ENCODE measurements around the gene C1orf159.
"Not testable (repeated sequence)": the region's sequence is repeated elsewhere in the genome, so short reads cannot be mapped to it uniquely, and the experiment has no call there.

The C1orf159 gene

GRCh38 chr1:1118876-1119220 lies 3.0 kb upstream of the C1orf159 start:
- no peak for DNase-seq (ENCODE audit: low read depth in 1 of 2, low spot score in 1 of 2)

GRCh38 chr1:1118011-1118875 lies 2.4 kb upstream of the C1orf159 start:
- no peak for DNase-seq (ENCODE audit: low read depth in 1 of 2, low spot score in 1 of 2)

- DNase-seq (ENCODE audit: low read depth in 1 of 2, low spot score in 1 of 2), result no peak
These were observed 1.6 kb upstream of the C1orf159 start for GRCh38 chr1:1117469-1117831.

- DNase-seq (ENCODE audit: low read depth in 1 of 2, low spot score in 1 of 2), result no peak
These were observed 996 bp upstream of the C1orf159 start for GRCh38 chr1:1116701-1117468.

- no peak for DNase-seq (ENCODE audit: low read depth in 1 of 2, low spot score in 1 of 2)
These were observed 628 bp downstream of the C1orf159 start for GRCh38 chr1:1115136-1115785.

- DNase-seq (ENCODE audit: low read depth in 1 of 2, low spot score in 1 of 2), result no peak
These were observed 1.5 kb downstream of the C1orf159 start for GRCh38 chr1:1114431-1114830.

- DNase-seq (ENCODE audit: low read depth in 1 of 2, low spot score in 1 of 2), result no peak
These were observed 3.5 kb downstream of the C1orf159 start for GRCh38 chr1:1112237-1112985.

GRCh38 chr1:1111516-1112236 lies 4.2 kb downstream of the C1orf159 start:
- DNase-seq (ENCODE audit: low read depth in 1 of 2, low spot score in 1 of 2), result no peak

GRCh38 chr1:1110561-1110971 lies 5.3 kb downstream of the C1orf159 start:
- DNase-seq (ENCODE audit: low read depth in 1 of 2, low spot score in 1 of 2), result no peak

- no peak for DNase-seq (ENCODE audit: low read depth in 1 of 2, low spot score in 1 of 2)
These were observed 6.1 kb downstream of the C1orf159 start for GRCh38 chr1:1109743-1110142.

- DNase-seq (ENCODE audit: low read depth in 1 of 2, low spot score in 1 of 2), result no peak
These were observed 9.2 kb downstream of the C1orf159 start for GRCh38 chr1:1106510-1107221.

- DNase-seq (ENCODE audit: low read depth in 1 of 2, low spot score in 1 of 2), result not testable (repeated sequence)
These were observed 11.7 kb downstream of the C1orf159 start for GRCh38 chr1:1104152-1104551.

- DNase-seq (ENCODE audit: low read depth in 1 of 2, low spot score in 1 of 2), result no peak
These were observed 14.4 kb downstream of the C1orf159 start for GRCh38 chr1:1101503-1101902.

- no peak for DNase-seq (ENCODE audit: low read depth in 1 of 2, low spot score in 1 of 2)
These were observed 15.6 kb downstream of the C1orf159 start for GRCh38 chr1:1100296-1100695.

- no peak for DNase-seq (ENCODE audit: low read depth in 1 of 2, low spot score in 1 of 2)
These were observed 16.2 kb downstream of the C1orf159 start for GRCh38 chr1:1099506-1100183.

GRCh38 chr1:1098681-1099421 lies 17.0 kb downstream of the C1orf159 start:
- no peak for DNase-seq (ENCODE audit: low read depth in 1 of 2, low spot score in 1 of 2)

- DNase-seq (ENCODE audit: low read depth in 1 of 2, low spot score in 1 of 2), result not testable (repeated sequence)
These were observed 19.8 kb downstream of the C1orf159 start for GRCh38 chr1:1096136-1096535.

- no peak for DNase-seq (ENCODE audit: low read depth in 1 of 2, low spot score in 1 of 2)
These were observed 20.9 kb downstream of the C1orf159 start for GRCh38 chr1:1094981-1095380.

GRCh38 chr1:1093610-1093943 lies 22.3 kb downstream of the C1orf159 start:
- no peak for DNase-seq (ENCODE audit: low read depth in 1 of 2, low spot score in 1 of 2)

Measured in activated CD4-positive, alpha-beta T cell treated with anti-CD3 and anti-CD28 coated beads, Interleukin-2, amount 50 U/mL, for 24 hours (primary cell).